ENCODE measurements around the gene PROS1. TPM values are rescaled to one million over a fixed set of nuclear protein-coding genes. Genes with fewer than 3 reads are reported as not detected.

PROS1 gene
- total and polyA plus RNA-seq, 2 of the 4 experiments (the other 2 are of a cell fraction), result 1.6 to 2.8 TPM

DNA sequence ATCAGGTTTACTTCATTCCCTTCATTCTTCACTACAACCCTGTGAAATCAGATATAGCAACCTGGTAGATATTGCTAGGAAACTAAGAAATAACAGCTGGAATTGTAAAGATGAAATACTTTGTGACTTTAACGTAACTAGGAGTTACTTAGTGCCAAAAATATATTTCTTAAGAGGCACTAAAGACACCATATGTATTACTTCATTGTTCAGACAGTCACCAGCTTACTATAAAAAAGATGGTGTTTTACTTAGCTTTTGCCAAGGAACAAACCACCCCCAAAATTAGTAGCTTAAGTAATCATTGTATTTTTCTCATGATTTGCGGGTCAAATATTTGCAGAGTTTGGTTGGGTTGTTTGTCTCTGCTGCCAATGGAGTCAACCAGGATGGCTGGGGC, 62.5 kb downstream of the PROS1 start:
- POLR2A ChIA-PET (ENCODE audit: unreplicated experiment), result no interaction called here
- Histone ChIP-seq H3K27ac (ENCODE audit: insufficient read depth, low read length) (no peak overlapping the region), H4K20me1 (ENCODE audit: insufficient read depth, low read length) (no peaks in the 10 kb centered on the region), H3K14ac (replicated peaks; ENCODE audit: low read depth, low read length) (no peak overlapping the region), H3K27me3 (ENCODE audit: control insufficient read depth, insufficient read depth, low read length) (no peaks in the 10 kb centered on the region), H3K9ac (ENCODE audit: low read depth, low read length) (no peak overlapping the region), H4K5ac (ENCODE audit: low read depth, low read length) (no peak overlapping the region), H4K8ac (ENCODE audit: low read depth in 2 of 2, low read length in 2 of 2) (no peak overlapping the region), H3K9me3 (ENCODE audit: control insufficient read depth, insufficient read depth, low read length) (no peaks in the 10 kb centered on the region), H3K23ac (ENCODE audit: low read depth, low read length) (no peak overlapping the region), H3K9me1 (ENCODE audit: insufficient read depth, low read length) (no peaks in the 10 kb centered on the region), H3K4me2 (ENCODE audit: low read depth, low read length) (no peak overlapping the region), H2BK120ac (ENCODE audit: low read depth, low read length) (no peak overlapping the region), H3K18ac (ENCODE audit: low read depth, low read length) (no peak overlapping the region), H3K4me1 (ENCODE audit: control insufficient read depth, insufficient read depth, low read length) (no peaks in the 10 kb centered on the region), H3K4me3 (ENCODE audit: insufficient read depth, low read depth, low read length) (no peak overlapping the region), H2BK5ac (ENCODE audit: low read depth, low read length, poor library complexity, severe bottlenecking) (no peak overlapping the region), H2AK5ac (ENCODE audit: low read depth, low read length) (no peak overlapping the region), H3K56ac (ENCODE audit: extremely low read depth, insufficient read depth, low read length) (no peak overlapping the region), H2BK15ac (ENCODE audit: low read depth, low read length) (no peak overlapping the region), H2AK9ac (replicated peaks; ENCODE audit: low read depth, low read length, poor library complexity) (no peak overlapping the region), H3K4ac (ENCODE audit: low read depth, low read length) (no peak overlapping the region), H2BK20ac (ENCODE audit: low read depth, low read length) (no peak overlapping the region), H2AFZ (replicated peaks; ENCODE audit: low read length, poor library complexity) (no peak overlapping the region), H4K91ac (ENCODE audit: insufficient read depth, low read depth, low read length) (no peak overlapping the region), H3K36me3 (ENCODE audit: control insufficient read depth, insufficient read depth, low read length) (no peaks in the 10 kb centered on the region), H3K79me1 (ENCODE audit: low read depth in 1 of 2, low read length in 2 of 2) (no peaks in the 10 kb centered on the region)
- dilution Hi-C loops (cut with HindIII; ENCODE audit: low sequenced_read_pairs, unreplicated experiment) (no loop called here), in situ Hi-C loops (cut with MboI; ENCODE audit: low sequenced_read_pairs) (no loop called here), intact Hi-C loops (cut with micrococcal nuclease) (loop anchor here (5.0 kb wide), 1 partner anchor 51 kb away; no protein-coding TSS in a partner anchor)
- ATAC-seq (ENCODE audit: low read depth) (no peak), DNase-seq (no peak)
- TF ChIP-seq POLR2A (IDR thresholded peaks at IDR 0.05; ENCODE audit: low read depth, low read length), result no peak
- no peak for TF ChIP-seq FOS (IDR thresholded peaks at IDR 0.05; ENCODE audit: low read depth, low read length)
- TF ChIP-seq MAFK (IDR thresholded peaks at IDR 0.05; ENCODE audit: low read depth, low read length), result no peak
- TF ChIP-seq RCOR1 (IDR thresholded peaks at IDR 0.05; ENCODE audit: insufficient replicate concordance, low read length), result no peak
- TF ChIP-seq BHLHE40 (IDR thresholded peaks at IDR 0.05; ENCODE audit: low read depth, low read length), result no peak
- no peak for TF ChIP-seq SMC3 (IDR thresholded peaks at IDR 0.05; ENCODE audit: low read depth, low read length)
- no peak for TF ChIP-seq RFX5 (IDR thresholded peaks at IDR 0.05; ENCODE audit: low read depth, low read length)
- TF ChIP-seq NFE2L2 (IDR thresholded peaks at IDR 0.05; ENCODE audit: low read depth, low read length), result no peak
- TF ChIP-seq, protein P1, sequence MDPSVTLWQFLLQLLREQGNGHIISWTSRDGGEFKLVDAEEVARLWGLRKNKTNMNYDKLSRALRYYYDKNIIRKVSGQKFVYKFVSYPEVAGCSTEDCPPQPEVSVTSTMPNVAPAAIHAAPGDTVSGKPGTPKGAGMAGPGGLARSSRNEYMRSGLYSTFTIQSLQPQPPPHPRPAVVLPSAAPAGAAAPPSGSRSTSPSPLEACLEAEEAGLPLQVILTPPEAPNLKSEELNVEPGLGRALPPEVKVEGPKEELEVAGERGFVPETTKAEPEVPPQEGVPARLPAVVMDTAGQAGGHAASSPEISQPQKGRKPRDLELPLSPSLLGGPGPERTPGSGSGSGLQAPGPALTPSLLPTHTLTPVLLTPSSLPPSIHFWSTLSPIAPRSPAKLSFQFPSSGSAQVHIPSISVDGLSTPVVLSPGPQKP (IDR thresholded peaks at IDR 0.05; ENCODE audit: borderline replicate concordance, low read depth, low read length), result no peak
- TF ChIP-seq CHD1 (IDR thresholded peaks at IDR 0.05; ENCODE audit: low read depth, low read length), result no peak
- TF ChIP-seq MAZ (IDR thresholded peaks at IDR 0.05; ENCODE audit: borderline replicate concordance, low read depth, low read length), result no peak
- no peak for TF ChIP-seq CEBPB (IDR thresholded peaks at IDR 0.05; ENCODE audit: low read depth, low read length)
- no peak for TF ChIP-seq MXI1 (IDR thresholded peaks at IDR 0.05; ENCODE audit: borderline replicate concordance, low read depth, low read length)
- no peak for TF ChIP-seq RAD21 (IDR thresholded peaks at IDR 0.05; ENCODE audit: low read length)
- no CpG with 5 or more reads among the region's 2 CpGs for WGBS, 2 experiments (ENCODE audit: extremely low coverage in 2 of 2, insufficient read length in 1 of 2)
- CTCF ChIA-PET, result no interaction called here
- no TSS peak for BruUV-seq (replicated peaks)

Measured in IMR-90 (cell line).